Stomach (tissue), 9 donors: ENCODE data around the gene ARAF. TPM values are rescaled to one million over a fixed set of nuclear protein-coding genes. Genes with fewer than 3 reads are reported as not detected.

Experiments used
- DNase-seq, 2 donors: peaks; one replicate each; pipeline versions ENCODE4 v3.0.0 to v3.0.0-alpha.2; 2013 to 2019
- H3K27ac ChIP-seq, 5 donors: fragments of 200-600 bp in 4 of 5; sonication (generic) in 4 of 5; one replicate each; pipeline ENCODE4 v1.5.1; 2013 to 2019; ENCODE audit warnings: mild to moderate bottlenecking in 1 of 5, moderate library complexity in 1 of 5
- H3K27me3 ChIP-seq, 3 donors: fragments of 200-600 bp; sonication (generic); one replicate each; pipeline ENCODE4 v1.5.1; 2017 to 2019; ENCODE audit warnings: mixed run types in 1 of 3
- H3K36me3 ChIP-seq, 4 donors: fragments of 200-600 bp; sonication (generic); 1 replicate in 3 of 4; 2 replicates in 1 of 4; pipeline ENCODE4 v1.5.1; 2016 to 2019
- H3K4me1 ChIP-seq, 4 donors: fragments of 200-600 bp; sonication (generic); one replicate each; pipeline ENCODE4 v1.5.1; 2016 to 2019
- H3K4me3 ChIP-seq, 4 donors: fragments of 200-600 bp; sonication (generic) in 3 of 4; one replicate each; pipeline ENCODE4 v1.5.1; 2016 to 2019; ENCODE audit warnings: mild to moderate bottlenecking in 1 of 4
- H3K9me3 ChIP-seq, 4 donors: fragments of 200-600 bp; sonication (generic); one replicate each; pipeline ENCODE4 v1.5.1; 2016 to 2019
- CTCF ChIP-seq, 7 experiments: fragments of 450-650 bp in 4 of 7; fragments of 200-600 bp in 3 of 7; sonication (generic) in 3 of 7; IDR thresholded peaks; one replicate each; pipeline ENCODE4 v1.5.1; 2016 to 2019; ENCODE audit warnings: antibody characterized with exemption in 7 of 7, control low read depth in 2 of 7, mild to moderate bottlenecking in 1 of 7
- EP300 ChIP-seq: sonication (generic); formaldehyde crosslinking; IDR thresholded peaks from one replicate; pipeline ENCODE4 v1.6.1; 2017; ENCODE audit warnings: antibody characterized with exemption
- POLR2A ChIP-seq, 4 donors: fragments of 450-650 bp; IDR thresholded peaks; one replicate each; pipeline ENCODE4 v1.6.1; 2016; ENCODE audit warnings: antibody characterized with exemption in 4 of 4, control low read depth in 2 of 4, mild to moderate bottlenecking in 1 of 4, moderate library complexity in 1 of 4
- POLR2AphosphoS5 ChIP-seq, 3 donors: sonication (generic); formaldehyde crosslinking; IDR thresholded peaks; one replicate each; pipeline ENCODE4 v1.6.1; 2016; ENCODE audit warnings: antibody characterized with exemption in 3 of 3
- WGBS, 5 donors: extraction: QIAGEN DNeasy Blood & Tissue Kit in 3 of 5; methylation state at CpG; one replicate each; pipeline versions ENCODE4 v1.1.5 to v1.1.7; 2013 to 2018; 5-methylcytosine and 5-hydroxymethylcytosine counted together
- intact Hi-C: fragments of 100-400 bp; cut with DNase I; formaldehyde crosslinking; loops from one replicate; pipeline ENCODE4 v1.15.1; 2023; ENCODE audit warnings: low total_unique reads
- polyA plus RNA-seq, 3 donors: library from polyadenylated mRNA; stranded (reverse); fragments of 200-250 nt; gene quantifications; one replicate each; pipeline ENCODE4 v1.2.3, GENCODE V29; 2013
- total RNA-seq, 5 donors: library from RNA; depleted of rRNA; stranded (reverse); fragments of >200 nt; gene quantifications; one replicate each; pipeline versions ENCODE4 v1.1.0 to v1.2.3, GENCODE V29; 2014 to 2016
- donor health status: healthy with polysubstance abuse.
- donor health status: Bipolar disorder and iron deficiency.
- donor health status: healthy.

ARAF gene
- total and polyA plus RNA-seq, 8 donors = 19.6 to 142 (median 48.8) TPM

DNA sequence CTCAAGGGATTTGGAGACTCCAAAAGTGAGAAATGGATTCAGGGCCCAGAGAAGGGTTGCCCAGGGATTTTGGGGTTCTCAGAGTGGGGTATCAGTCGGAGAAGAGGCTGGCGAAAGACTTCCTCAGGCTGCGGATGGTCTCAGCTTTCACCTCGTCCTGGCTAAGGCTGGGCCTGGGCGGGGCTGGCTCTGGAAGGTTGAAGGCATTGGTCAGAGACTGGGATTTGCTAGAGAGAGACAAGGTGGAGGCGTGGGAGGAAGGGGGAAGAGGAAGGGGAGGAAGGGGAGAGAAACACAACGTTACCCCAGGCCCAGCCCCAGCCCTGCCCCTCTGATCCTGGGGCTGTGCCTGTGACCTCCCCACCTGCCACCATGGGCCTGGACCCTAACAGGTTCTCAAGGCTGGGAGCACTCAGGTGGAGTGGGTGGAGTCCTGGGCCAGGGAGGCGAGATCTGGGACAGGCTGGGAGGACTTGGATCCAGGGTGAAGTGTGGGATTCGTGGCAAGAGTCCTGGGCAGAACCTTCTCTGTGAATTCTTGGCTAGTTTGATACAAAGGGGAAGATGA, 11.9 kb downstream of the ARAF start:
- WGBS, 5 donors = 32 to 63% (median 46%) methylated on average over 6 to 9 of the region's 9 CpGs
- H3K27me3 ChIP-seq = no peaks in the 10 kb centered on the region
- no peaks in the 10 kb centered on the region for H3K9me3 ChIP-seq
- peaks cover 0 to 26% (median 14%) of the 10 kb centered on the region in 4 donors for H3K4me1 ChIP-seq
- H3K27ac ChIP-seq = peak overlapping the region in 4 of 5 donors; percentile 14 to 69 (median 54)
- H3K4me3 ChIP-seq = no peak overlapping the region
- TF ChIP-seq EP300 = no peak
- TF ChIP-seq POLR2AphosphoS5 (IDR thresholded peaks at IDR 0.05) = no peak
- H3K36me3 ChIP-seq = peaks cover 17 to 44% (median 41%) of the 10 kb centered on the region in 4 donors
- DNase-seq = no peak
- intact Hi-C loops = no loop called here

DNA sequence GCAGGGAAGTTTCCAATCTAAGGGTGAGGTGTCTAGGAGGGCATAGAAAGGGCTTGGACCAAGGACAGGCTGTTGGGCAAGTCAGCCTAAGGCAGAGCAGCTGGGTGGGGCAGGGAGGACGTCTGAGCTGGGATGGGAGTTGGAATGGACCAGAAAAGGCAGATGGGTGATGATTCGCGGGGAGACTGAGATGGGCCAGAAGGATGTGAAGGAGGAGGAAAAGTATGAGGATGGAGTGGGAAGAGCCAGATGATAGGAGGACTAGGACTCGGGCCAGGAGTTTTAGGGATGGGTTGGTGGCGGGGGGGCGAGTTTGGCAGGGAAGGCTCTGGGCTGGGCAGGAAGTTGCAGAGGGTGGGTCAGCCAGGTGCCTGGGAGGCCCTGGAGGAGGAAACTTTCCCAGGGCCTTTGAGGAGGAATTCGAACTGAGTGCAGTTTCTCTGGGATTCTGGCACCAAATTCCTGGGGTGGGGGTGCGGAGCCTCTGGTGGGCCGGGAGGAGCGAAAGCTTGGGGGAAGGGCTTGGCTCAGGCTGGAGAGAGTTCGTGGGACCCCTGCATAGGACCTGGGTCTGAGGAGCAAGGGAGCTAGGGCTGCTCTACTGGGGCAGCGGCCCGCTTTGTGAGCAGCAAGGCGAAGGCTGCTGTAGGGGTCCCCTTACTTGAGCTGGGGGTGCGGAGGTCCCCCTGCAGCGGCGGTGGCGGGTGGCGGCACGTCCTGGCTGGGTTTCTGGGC, 12.5 kb downstream of the ARAF start:
- no peaks in the 10 kb centered on the region for H3K27me3 ChIP-seq
- peak overlapping the region; percentile 1 to 29 (median 27) for H3K4me3 ChIP-seq
- no peaks in the 10 kb centered on the region for H3K9me3 ChIP-seq
- DNase-seq = peak in 1 of 2 donors; percentile 83
- H3K4me1 ChIP-seq = peaks cover 0 to 30% (median 14%) of the 10 kb centered on the region in 4 donors
- peak overlapping the region; percentile 30 to 69 (median 47) for H3K27ac ChIP-seq
- 17 to 50% (median 25%) methylated on average over 7 to 20 of the region's 20 CpGs for WGBS, 5 donors
- TF ChIP-seq POLR2AphosphoS5 (IDR thresholded peaks at IDR 0.05) (no peak), EP300 (no peak), POLR2A (IDR thresholded peaks at IDR 0.05) (no peak), CTCF (IDR thresholded peaks at IDR 0.05) (no peak)
- peaks cover 17 to 38% (median 35%) of the 10 kb centered on the region in 4 donors for H3K36me3 ChIP-seq
- intact Hi-C loops = no loop called here

DNA sequence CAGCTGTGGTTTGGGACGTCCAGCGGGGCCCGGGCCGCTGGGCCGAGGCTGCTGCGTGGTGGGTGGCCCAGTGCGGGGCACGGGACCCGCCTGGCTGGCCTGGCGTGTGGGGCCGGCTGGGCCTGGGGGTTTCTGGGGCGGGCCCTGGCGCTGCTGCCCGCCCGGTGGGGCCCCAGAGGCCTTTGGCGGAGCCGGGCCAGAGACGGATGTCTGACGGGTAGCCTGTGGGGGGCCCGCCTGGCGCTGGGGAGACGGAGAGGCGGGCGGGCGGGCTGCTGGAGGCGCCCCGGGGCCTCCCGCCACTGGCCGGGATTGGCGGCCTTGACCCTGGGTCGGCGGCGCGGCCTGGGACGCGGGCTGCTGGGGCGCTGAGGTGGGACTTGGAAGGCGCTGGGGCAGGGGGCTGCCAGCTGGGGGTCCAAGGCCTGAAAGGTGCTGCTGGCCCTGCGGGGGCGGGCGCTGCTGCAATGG, 13.1 kb downstream of the ARAF start:
- H3K4me3 ChIP-seq = peak overlapping the region; percentile 1 to 29 (median 27)
- intact Hi-C loops = no loop called here
- H3K4me1 ChIP-seq = peaks cover 0 to 36% (median 14%) of the 10 kb centered on the region in 4 donors
- peak in 1 of 2 donors; percentile 53 for DNase-seq
- peaks cover 11 to 32% (median 29%) of the 10 kb centered on the region in 4 donors for H3K36me3 ChIP-seq
- TF ChIP-seq POLR2A (IDR thresholded peaks at IDR 0.05) = no peak
- no peak for TF ChIP-seq EP300
- TF ChIP-seq POLR2AphosphoS5 (IDR thresholded peaks at IDR 0.05) = no peak
- TF ChIP-seq CTCF (IDR thresholded peaks at IDR 0.05) = no peak
- H3K27ac ChIP-seq = peak overlapping the region; percentile 30 to 69 (median 47)
- H3K27me3 ChIP-seq = no peaks in the 10 kb centered on the region
- H3K9me3 ChIP-seq = no peaks in the 10 kb centered on the region
- 9 to 47% (median 19%) methylated on average over 3 to 35 of the region's 41 CpGs for WGBS, 5 donors

DNA sequence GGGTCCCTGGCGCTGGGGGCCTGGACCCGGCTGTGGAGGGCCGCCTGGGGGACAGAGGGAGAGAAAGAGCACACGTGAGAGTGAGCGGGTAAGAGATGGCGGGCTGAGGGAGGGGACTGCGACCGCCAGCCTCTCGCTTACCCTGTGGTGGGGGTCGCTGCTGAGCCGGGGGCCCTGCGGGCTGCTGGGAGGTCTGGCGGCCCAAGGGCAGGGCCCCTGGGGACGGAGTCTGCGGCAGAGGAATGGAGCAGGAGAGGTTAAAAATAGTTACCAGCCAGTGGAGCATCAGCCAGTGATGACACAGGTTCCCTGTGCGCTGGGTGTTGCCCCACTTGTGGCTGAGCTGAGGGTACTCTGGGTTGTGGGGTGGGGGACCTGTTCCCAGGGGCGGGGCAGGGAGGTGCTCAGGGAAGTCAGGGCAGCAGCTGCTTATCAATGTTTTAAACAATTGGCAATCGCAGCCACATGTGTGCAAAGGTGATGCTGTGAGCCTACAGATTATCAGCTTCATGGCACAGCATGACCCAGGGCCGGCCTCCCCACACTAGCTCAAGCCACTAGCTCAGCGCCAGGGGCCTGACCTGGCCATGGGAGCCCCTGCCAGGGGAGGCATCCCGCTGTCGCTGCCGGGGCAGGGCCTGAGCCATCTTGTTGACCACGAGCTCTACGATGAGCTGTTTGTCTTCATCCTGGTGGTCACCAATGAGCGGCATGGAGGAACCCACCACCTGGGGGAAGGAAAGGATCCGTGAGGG, 13.7 kb downstream of the ARAF start:
- DNase-seq = peak in 1 of 2 donors; percentile 41
- no peak for TF ChIP-seq POLR2AphosphoS5 (IDR thresholded peaks at IDR 0.05)
- TF ChIP-seq EP300 = no peak
- TF ChIP-seq CTCF (IDR thresholded peaks at IDR 0.05) = no peak
- TF ChIP-seq POLR2A (IDR thresholded peaks at IDR 0.05) = no peak
- peaks cover 0 to 40% (median 14%) of the 10 kb centered on the region in 4 donors for H3K4me1 ChIP-seq
- H3K4me3 ChIP-seq = peak overlapping the region; percentile 1 to 29 (median 27)
- H3K27me3 ChIP-seq = no peaks in the 10 kb centered on the region
- WGBS, 5 donors = 23 to 54% (median 37%) methylated on average over 14 to 26 of the region's 27 CpGs
- peak overlapping the region in 4 of 5 donors; percentile 41 to 69 (median 56) for H3K27ac ChIP-seq
- intact Hi-C loops = no loop called here
- H3K9me3 ChIP-seq = no peaks in the 10 kb centered on the region
- H3K36me3 ChIP-seq = peaks cover 5 to 26% (median 23%) of the 10 kb centered on the region in 4 donors
